GM18861 (cell line): ENCODE data around the gene PLEKHA1.

ENCODE experiments used
- ATAC-seq: cut with Tn5 transposase; IDR thresholded peaks from one replicate; pipeline ENCODE4 v1.9.1; 2021; ENCODE audit not compliant: unreplicated experiment

The PLEKHA1 gene

DNA sequence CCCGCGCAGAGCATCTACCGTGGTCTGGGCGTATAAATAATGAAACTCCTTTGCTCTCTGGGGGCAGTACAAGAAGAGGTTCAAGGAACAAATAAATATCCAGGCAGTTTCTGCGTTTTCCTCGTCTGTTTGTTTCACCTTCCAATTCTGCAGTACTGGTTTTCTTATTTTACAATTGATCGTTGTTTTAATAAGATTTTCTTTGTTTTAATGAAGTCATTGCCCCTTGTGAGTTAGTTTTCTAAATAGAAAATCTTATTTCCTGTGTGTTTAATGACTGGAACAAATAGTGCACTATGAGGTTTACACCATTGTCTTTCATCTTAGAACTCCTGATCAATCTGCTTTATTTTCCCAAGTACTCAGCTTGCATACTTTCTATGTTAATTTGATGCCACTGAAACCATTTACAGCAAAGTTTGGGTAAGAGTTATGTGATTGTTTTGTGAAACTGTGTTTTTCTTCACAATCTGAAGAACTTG lies 1.2 kb downstream of the PLEKHA1 start:
- ATAC-seq, result no peak

DNA sequence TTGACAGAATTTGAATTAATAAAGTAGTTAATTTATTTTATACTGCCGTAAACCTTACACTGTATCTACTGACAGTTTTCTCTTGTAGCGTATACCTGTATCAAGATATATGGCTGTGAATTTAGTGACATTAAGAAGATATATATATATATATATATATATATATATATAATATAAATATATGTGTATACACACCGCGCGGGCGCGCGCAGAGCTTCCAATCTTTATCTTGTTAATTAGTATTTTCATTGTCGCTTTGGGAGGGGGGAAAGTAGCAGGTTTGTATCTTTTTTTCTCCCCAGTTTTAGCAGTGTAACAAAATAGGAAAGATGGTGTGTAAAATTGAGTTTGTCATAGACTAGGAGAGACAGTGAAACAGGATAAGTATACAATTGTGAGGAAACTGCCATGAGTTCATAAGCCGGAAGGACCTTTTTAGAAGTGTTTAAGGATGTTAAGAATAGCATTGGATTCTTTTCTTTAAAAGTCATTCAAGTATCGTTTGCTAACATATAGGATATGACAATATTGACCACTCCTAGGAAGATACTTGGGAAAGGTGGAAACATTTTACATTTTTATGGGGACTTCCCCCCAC lies 2.0 kb downstream of the PLEKHA1 start:
- ATAC-seq, result no peak

DNA sequence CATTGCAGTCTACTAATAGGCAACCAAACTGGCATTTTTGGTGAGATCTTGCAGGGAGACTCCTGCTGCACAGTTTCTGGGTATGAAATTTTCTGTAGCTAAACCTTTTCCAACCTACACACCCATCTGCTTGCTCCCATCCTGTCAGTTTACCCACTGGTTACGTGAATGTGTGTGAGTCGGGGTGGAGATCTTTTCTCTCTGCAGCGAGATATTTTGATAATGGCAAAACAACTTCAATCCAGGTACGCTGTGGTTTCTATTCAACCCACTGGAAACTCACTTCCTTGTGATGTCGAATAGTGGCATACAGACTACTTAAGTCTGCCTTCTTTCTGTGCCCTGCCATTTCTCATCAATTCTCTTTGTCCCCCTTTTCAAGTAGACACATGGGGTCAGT lies 4.5 kb downstream of the PLEKHA1 start:
- ATAC-seq, result no peak

DNA sequence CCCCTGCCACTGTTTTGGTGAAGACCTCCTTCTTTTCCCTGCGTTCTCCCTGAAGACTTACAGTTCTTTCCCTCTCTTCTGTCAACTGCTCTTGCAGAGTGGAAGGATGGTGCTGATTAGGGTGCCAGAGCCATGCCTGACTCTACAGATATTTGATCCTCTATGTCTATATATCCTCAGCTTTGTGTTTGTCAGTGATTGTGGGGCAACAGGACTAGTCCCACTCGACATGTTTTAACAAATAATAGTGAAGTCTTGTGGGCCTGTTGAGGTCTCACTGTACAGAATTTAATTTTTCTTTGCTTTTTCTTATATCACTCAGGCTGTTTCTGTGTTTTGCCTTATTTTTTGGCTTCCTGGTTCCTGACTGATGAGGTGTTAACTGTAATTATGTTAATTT lies 5.0 kb downstream of the PLEKHA1 start:
- ATAC-seq, result no peak

DNA sequence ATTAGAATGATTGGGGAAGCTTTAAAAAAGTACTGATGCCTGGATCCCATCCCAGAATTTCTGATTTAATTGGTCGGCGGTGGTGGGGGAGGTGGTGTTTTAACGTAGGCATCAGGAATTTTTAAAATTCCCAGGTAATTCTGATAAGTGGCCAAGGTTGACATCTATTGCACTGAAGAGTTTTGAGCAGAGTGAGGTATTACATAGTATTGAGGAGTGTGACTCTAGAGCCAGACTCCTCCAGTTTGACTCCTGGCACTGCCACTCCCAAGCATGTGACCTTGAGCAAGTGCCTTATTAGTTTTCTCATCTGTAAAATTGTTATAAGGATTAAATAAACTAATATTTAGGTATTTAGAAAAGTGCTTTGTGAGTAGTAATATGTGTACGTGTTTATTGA lies 6.2 kb downstream of the PLEKHA1 start:
- no peak for ATAC-seq

DNA sequence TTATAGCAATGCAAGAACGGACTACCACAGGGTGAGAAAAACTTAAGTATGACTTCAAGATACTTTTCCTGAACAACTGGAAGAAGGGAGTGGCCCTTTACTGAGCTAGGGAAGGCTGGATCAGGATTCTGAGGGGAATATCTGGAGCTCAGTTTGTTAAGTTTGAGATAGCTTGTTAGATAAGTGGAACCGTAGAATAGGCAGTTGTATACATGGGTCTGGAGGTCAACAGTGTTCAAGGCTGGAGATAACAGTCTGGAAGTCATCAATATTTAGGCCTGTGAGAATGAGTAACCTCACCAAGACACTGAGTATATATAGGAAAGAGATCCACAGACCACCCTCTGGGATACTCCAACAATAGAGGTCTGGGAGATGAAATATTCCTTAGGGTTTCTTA lies 7.2 kb downstream of the PLEKHA1 start:
- no peak for ATAC-seq

DNA sequence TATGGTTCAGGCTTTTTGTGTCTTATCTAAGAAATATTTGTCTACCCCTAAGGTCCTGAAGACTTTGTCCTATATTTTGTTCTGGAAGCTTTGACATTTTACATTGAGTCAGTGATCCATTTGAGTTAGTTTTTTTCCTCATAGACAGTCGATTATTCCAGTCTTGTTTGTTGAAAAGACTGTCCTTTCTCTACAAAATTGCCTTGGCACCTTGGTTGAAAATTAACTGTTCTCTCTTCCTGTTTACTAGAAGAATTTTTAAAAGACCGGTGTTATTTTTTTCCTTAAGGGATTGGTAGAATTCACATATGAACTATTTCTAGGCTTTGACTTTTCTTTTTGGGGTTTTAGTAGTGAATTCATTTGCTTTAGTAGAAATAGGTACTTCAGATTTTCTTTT lies 12.0 kb downstream of the PLEKHA1 start:
- ATAC-seq, result no peak

DNA sequence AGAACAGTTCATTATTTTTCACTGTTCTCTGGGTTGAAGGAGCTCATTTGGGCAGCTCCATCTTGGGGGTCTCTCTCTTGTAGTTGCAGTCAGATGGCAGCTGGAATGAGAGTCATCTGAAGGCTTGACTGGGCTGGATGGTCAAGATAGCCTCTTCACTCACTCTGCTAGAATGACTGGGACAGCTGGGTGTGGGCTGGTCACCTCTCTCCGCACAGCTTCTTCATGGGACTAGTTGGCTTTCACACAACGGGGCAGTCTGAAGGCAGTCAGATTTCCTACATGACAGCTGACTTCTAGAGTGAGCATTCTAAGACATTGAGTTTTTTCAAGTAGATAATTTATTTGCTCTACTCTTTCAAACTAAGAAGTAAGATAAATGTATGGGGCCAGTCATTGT lies 13.1 kb downstream of the PLEKHA1 start:
- no peak for ATAC-seq

DNA sequence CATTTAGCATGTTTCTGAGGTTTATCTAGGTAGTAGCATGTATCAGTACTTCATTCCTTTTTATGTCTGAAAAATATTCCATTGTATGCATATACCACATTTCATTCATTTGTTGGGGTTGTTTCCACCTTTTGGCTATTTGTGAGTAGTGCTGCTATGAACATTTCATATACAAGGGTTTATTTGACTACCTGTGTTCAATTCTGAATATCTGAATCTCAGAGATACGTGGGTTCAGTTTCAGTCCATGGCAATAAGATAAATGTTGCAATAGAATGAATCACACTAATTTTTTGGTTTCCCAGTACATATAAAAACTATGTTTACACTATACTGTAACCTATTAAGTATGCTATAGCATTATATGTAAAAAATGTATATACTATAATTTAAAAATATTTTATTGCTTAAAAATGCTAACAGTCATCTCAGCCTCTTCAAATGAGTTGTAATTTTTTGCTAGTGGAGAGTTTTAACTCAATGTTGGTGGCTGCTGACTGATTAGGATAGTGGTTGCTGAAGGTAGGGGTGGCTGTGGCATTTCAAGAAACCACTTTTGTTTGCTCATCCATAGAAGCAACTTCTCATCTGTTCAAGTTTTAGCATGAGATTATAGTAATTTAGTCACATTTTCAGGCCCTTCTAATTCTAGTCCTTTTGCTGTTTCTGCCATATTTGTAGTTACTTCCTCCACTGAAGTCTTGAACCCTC lies 13.9 kb downstream of the PLEKHA1 start:
- no peak for ATAC-seq

DNA sequence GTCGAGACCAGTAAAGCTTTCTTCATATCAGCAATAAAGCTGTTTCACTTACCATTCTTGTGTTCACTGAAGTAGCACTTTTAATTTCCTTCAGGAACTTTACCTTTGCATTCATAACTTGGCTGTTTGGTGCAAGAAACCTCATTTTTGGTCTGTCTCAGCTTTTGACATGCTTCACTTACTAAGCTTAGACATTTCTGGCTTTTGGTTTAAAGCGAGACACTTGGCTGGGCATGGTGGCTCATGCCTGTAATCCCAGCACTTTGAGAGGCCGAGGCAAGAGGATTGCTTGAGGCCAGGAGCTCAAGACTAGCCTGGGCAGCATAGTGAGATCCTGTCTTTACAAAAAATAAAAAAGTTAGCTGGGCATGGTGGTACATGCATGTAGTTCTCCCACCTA lies 15.8 kb downstream of the PLEKHA1 start:
- ATAC-seq, result no peak

DNA sequence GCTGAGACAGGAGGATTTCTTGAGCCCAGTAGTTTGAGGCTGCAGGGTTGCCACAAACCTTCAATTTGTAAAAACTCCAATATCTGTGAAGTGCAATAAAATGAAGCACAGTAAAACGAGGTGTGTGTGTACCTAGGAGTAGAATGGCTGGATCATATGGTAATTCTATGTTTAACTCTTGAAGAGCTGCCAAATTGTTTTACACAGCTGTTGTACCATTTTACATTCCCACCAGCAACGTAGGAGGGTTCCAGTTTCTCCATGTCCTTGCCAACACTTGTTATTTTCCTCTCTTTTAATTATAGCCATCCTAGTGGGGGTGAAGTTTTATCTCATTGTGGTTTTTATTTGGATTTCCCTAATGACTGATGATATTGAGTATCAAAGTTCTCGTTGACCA lies 16.2 kb downstream of the PLEKHA1 start:
- no peak for ATAC-seq

DNA sequence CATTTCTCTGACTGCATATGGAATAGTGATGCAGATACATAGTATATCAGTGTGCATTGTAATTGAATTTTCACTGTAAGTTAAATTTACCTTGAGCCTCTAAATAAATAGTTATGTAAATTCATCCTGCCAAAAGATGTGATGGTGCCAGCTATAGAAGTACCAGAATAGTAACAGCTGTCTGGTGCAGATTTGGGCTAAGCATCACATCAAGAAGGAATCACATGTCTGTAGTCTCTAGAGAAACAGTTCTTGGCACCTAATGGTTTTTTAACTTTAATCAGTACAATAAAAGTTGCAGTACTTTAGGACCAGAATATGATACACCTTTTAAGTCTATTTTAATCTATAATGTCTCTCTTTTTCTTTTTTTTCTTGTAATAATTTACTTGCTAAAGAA lies 17.4 kb downstream of the PLEKHA1 start:
- no peak for ATAC-seq

DNA sequence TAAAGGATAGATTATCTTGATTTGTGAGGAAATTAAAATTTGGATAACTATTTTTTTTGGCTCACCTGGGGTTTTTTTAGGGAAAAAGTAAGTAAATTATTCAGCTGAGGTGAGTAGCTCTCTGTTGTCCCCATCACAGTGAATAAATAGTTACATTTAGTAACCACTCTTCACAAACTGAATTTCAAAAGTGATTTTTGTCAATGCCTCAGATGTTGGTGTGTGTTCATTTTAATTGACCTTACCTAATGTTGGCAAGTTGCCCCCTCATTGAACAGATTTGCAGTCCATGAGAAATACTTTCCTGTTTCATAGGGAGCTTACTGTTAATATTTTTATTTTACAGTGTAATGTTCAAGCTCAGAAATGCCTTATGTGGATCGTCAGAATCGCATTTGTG lies 18.3 kb downstream of the PLEKHA1 start:
- no peak for ATAC-seq

DNA sequence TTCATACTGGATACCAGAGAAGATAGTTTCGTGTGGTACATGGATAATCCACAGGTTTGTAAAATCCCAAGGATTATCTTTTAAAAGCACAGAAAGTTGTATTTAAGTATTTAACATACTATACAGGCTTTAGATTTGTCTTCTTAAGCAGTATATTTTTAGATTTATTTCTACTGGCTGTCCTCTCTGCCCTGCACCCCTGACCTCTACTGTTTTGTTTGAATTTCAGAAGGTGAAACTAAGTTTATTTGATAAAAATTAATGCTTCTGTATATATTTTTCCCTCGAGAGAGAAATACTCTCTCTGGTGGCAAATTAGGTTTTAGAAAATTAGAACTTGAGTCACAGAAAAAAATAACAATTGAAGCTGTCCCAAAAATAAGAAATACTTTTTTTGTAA lies 18.8 kb downstream of the PLEKHA1 start:
- no peak for ATAC-seq

DNA sequence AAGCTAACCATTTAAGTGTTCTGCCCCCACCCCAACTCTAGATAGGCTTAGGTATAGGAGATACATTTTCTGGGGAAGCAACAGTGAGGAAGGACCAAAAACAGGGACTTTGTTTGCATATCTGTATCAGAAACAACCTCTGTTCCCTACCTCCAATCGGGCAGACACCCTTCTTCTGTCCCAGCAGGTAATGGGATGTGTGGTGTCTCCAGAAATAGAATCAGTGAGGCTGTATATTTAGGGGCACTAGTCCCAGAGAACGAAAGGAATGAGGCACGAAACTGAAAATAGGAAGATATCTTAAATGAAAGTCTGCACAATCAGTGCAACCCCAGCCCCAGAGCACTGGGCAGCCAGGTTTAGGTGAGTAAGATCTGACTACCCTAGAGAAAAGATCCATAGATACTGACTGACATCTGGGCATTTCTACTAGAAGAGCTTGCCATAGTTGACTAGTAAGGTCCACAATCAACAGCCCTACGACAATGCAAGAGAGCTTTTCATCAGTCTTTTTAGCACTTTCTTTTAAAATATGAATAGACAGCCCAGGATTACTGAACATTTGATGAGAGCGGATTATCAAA lies 28.1 kb downstream of the PLEKHA1 start:
- ATAC-seq, result no peak

DNA sequence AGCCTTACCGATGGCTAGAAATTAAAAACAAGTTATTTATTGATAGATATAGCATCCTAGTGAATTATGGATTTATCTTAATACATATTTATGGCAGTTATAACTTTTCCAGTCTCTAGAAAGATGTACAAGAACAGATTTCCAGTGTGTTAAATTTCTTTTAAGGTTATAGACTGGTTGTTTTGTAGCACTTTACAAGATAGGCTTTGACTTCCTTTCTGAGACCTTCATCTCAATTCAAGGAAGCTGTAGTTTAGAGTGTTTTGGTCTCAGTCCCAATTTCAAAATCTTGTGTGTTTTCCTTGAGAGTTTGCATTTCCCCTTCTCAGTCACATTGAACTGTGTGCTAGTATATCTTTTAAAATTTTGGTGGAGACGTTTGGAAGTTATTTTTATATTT lies 30.1 kb downstream of the PLEKHA1 start:
- ATAC-seq, result no peak

DNA sequence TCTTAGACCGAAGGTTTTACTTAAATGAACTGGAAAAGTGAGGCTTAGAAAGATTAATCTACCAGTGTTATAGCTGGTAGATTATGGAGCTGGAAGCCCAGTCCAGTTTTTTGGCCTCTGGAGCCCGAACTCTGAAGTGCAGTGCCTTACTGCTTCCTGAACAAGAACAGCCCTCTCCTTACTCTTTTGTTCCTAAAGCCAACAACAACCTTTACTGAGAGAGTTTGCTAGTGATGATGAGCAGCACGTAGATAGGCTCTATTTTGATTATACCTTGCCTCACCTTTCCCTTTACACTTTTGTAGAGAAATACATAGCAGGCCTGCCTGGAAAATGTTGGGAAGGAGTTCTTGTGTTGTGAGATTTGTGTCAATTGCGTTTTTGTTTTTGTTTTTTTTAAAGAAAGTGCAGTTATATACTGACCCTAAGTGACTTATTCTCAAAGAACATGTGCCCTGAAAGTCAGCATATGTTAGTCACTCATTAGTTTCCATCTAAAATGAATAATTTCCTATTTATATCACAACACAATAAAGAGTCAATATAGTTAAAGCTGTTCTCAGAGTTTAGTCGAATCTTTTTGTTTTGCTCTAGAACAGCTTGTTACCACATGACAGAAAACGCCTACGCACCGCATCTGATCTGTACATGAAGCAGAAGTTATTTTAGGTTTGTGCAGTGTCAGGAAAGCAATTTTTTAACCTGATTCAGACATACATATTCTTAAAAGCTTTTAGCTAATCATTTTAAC lies 33.0 kb downstream of the PLEKHA1 start:
- ATAC-seq, result no peak

DNA sequence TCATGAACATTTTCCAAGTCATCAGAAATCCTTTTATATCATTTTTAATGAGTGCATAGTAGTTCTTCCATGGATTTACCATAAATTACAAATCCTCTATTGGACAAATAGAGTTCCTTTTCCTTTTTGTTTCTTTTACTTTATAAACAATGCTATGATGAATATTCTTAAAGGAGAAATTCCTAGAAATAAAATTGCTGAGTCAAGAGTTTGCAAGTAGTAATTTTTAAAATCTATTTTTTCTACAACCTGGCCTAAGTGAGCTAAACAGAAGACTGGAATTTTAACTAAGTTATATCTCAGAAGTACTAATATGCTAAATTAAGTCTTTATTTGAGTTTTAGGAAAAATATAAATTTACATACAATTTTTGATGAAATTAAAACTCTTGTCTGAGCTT lies 38.8 kb downstream of the PLEKHA1 start:
- no peak for ATAC-seq

DNA sequence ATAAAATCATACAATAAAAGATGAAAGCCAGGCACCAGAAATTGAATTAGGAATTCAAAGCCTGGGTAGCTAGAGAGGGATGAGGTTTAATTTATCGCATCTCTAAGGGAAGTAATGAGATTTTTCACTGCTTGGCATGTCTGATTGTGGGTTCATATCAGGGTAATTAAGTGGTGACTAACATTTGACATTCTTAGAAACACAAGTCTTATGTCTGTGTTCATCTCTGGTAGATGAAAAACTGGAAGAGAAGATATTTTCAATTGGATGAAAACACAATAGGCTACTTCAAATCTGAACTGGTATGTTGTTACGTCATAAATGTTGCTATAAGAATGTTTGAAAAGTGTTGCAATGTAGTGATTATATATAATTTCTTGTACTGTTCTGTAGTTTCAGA lies 43.2 kb downstream of the PLEKHA1 start:
- ATAC-seq, result no peak

DNA sequence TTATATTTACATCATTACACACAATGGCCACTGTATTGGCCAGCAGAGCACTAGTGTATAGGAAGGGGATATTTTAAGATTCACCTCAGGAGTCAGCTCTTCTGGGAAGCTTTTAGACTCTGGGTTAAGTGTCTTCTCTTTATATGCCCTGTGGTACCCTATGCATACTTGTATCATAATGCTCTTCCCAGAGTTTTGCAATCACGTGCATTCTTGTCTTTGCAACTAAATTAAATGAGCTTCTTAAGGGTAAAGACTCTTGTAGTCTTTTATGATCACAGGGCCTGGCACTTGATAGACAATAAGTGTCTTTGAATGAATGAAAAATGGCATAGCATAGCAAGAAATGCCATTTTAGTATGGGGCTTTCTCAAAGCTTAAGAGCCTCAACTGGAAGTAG lies 44.5 kb downstream of the PLEKHA1 start:
- no peak for ATAC-seq

DNA sequence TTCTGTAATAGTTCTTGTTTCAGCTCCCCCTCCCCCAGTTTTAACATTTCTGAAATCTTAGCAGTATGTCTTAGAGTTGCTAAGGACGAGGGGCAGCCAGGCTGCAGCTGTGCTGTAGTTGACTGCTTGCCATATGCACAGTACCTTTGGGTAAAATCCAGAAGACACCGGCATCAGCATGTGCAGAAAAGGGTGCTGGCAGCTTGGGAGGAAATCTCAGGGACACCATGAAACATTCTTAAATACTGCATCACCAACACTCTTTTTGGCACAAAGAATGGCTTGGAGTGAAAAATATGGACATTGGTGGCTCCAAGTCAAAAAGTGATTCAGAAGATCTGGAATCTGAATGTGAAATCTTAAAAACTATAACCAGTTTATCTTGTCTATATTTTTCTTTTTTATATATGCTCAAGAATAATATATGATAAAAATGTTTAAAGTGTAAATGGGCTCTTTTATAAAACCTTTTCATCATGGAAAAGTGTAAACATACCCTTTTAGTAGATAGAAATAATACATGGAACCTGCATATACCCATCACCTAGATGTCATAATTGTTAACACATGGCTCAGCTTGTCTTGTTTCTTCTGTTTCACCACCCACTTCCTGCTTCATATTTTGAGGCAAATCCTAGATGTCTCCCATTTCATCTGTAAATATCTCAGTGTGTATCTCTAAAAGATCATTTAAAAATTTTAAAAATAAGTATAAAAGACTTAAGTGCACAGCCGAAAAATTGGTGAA lies 45.5 kb downstream of the PLEKHA1 start:
- no peak for ATAC-seq
